Activated T-helper 1 cell treated with anti-CD3 and anti-CD28 coated beads, Interleukin-12 subunit alpha, Interleukin-12 subunit beta, Interleukin-2, Interleukin-4 antibody, amounts not matched to agents 30 ng/mL and 10 ng/mL and 1 ng/mL, durations not matched to agents 14 hours and 24 hours and 36 hours (primary cell): ENCODE measurements around the gene NUDT17. TPM values are rescaled to one million over a fixed set of nuclear protein-coding genes. Genes with fewer than 3 reads are reported as not detected.

Source experiments
- total RNA-seq: library from RNA; stranded (reverse); gene quantifications from 2 replicates; pipeline ENCODE4 v1.2.3, GENCODE V29; 2022

NUDT17 gene
- total RNA-seq, 1 donor from 2014 or later, result 3.0 TPM

Other genes with a start within 250 kb of the NUDT17 start
- gene GPR89A, start 237.6 kb upstream of the NUDT17 start, total RNA-seq, result 36.6 and 38.0 TPM in 2 replicates
- gene PDZK1, start 138.3 kb upstream of the NUDT17 start, total RNA-seq, result 0.18 TPM in 1 of 2 replicates, not detected in the other
- gene CD160, start 126.1 kb upstream of the NUDT17 start, total RNA-seq, result 0.27 TPM in 1 of 2 replicates, not detected in the other
- gene RNF115, start 21.5 kb upstream of the NUDT17 start, total RNA-seq, result 18.8 and 20.0 TPM in 2 replicates
- 44.5 and 47.2 TPM in 2 replicates for gene POLR3C, start 21.4 kb upstream of the NUDT17 start, total RNA-seq
- 16.9 and 17.0 TPM in 2 replicates for gene PIAS3, start 13.5 kb downstream of the NUDT17 start, total RNA-seq
- gene ANKRD35, start 40.2 kb downstream of the NUDT17 start, total RNA-seq, result 0.37 and 0.52 TPM in 2 replicates
- 1.9 TPM in 2 replicates for gene ITGA10, start 64.4 kb downstream of the NUDT17 start, total RNA-seq
- 30.6 and 31.2 TPM in 2 replicates for gene PEX11B, start 73.1 kb downstream of the NUDT17 start, total RNA-seq
- gene RBM8A, start 81.9 kb downstream of the NUDT17 start, total RNA-seq, result 331 and 354 TPM in 2 replicates
- gene LIX1L, start 112.4 kb downstream of the NUDT17 start, total RNA-seq, result 30.3 and 32.2 TPM in 2 replicates
- 4.8 and 5.1 TPM in 2 replicates for gene ANKRD34A, start 118.9 kb downstream of the NUDT17 start, total RNA-seq
- gene POLR3GL, start 119.1 kb downstream of the NUDT17 start, total RNA-seq, result 10.6 and 11.6 TPM in 2 replicates
- 107 and 108 TPM in 2 replicates for gene TXNIP, start 150.9 kb downstream of the NUDT17 start, total RNA-seq
- gene HJV, start 176.1 kb downstream of the NUDT17 start, total RNA-seq, result not detected in 2 replicates